GM12878 (cell line): Measurements from ENCODE around the gene KCNQ1. TPM values are rescaled to one million over a fixed set of nuclear protein-coding genes. Genes with fewer than 3 reads are reported as not detected.

ENCODE experiments used
- ATAC-seq: fragments of 200-7000 bp; cut with Tn5 transposase; 3 replicates; pipeline ENCODE4 v1.9.1; 2020; ENCODE audit warnings: mild to moderate bottlenecking, moderate library complexity
- BruUV-seq: library from RNA; stranded (reverse); fragments of 400-500 nt; replicated peaks from 2 replicates; lab custom pipeline; 2021; lab: Mats Ljungman, UMichigan
- CTCF ChIA-PET: fragments of 300-600 bp; sonication (Branson Sonifier 250); formaldehyde crosslinking; extraction: SDS; loops from one replicate; lab custom pipeline; 2021; ENCODE audit warnings: inconsistent platforms; lab: Yijun Ruan, JAX
- POLR2A ChIA-PET: fragments of 350-600 bp; formaldehyde crosslinking; extraction: SDS; loops from one replicate; lab custom pipeline; 2021; ENCODE audit warnings: inconsistent platforms; lab: Charles Lee
- RAD21 ChIA-PET: fragments of 300-600 bp; sonication (Branson Sonifier 250); formaldehyde crosslinking; loops from one replicate; lab custom pipeline; 2023; ENCODE audit warnings: antibody characterized with exemption; ENCODE audit not compliant: unreplicated experiment; lab: Charles Lee
- SMC1A ChIA-PET: fragments of 300-600 bp; sonication (Branson Sonifier 250); formaldehyde crosslinking; loops from one replicate; lab custom pipeline; 2023; ENCODE audit not compliant: unreplicated experiment, uncharacterized antibody; lab: Charles Lee
- DNase-seq: peaks from one replicate; pipeline ENCODE4 v3.0.0-alpha.2; 2011; ENCODE audit warnings: low read depth, low spot score
- FAIRE-seq: peaks from 3 replicates; lab custom pipeline; 2011; peaks lifted over from hg19 to GRCh38; lab: Jason Lieb, UNC
- H2AFZ ChIP-seq: 2 replicates; pipeline ENCODE4 v1.6.0; 2011; ENCODE audit warnings: low read depth, low read length, control low read depth; ENCODE audit not compliant: control insufficient read depth
- H3K27ac ChIP-seq: 2 replicates; pipeline ENCODE4 v1.5.1; 2011; ENCODE audit warnings: control low read depth; ENCODE audit not compliant: control insufficient read depth, insufficient read depth
- H3K27me3 ChIP-seq, 2 experiments: replicated peaks in 1 of 2; 2 replicates each; pipeline versions ENCODE4 v1.6.0 to v1.6.1; 2011; ENCODE audit warnings: low read length in 1 of 2; ENCODE audit not compliant: control insufficient read depth in 2 of 2, insufficient read depth in 2 of 2
- H3K36me3 ChIP-seq, 2 experiments: 2 replicates each; pipeline ENCODE4 v1.5.1; 2011; ENCODE audit warnings: low read length in 1 of 2; ENCODE audit not compliant: control insufficient read depth in 2 of 2, insufficient read depth in 2 of 2
- H3K4me1 ChIP-seq: 2 replicates; pipeline ENCODE4 v1.6.1; 2011; ENCODE audit warnings: mild to moderate bottlenecking, low read length, moderate library complexity, mixed read lengths; ENCODE audit not compliant: control insufficient read depth, insufficient read depth
- H3K4me2 ChIP-seq: 2 replicates; pipeline ENCODE4 v1.6.0; 2011; ENCODE audit warnings: control low read depth; ENCODE audit not compliant: control insufficient read depth, insufficient read depth
- H3K4me3 ChIP-seq: fragments of 200-600 bp; sonication (generic); 2 replicates; pipeline ENCODE4 v1.5.1; 2016
- H3K79me2 ChIP-seq: 2 replicates; pipeline ENCODE4 v1.6.0; 2011; ENCODE audit warnings: low read length; ENCODE audit not compliant: control insufficient read depth, insufficient read depth
- H3K9ac ChIP-seq: 2 replicates; pipeline ENCODE4 v1.8.0; 2011; ENCODE audit warnings: low read length, control low read depth, mixed read lengths; ENCODE audit not compliant: control insufficient read depth, insufficient read depth
- H3K9me3 ChIP-seq: replicated peaks from 3 replicates; pipeline ENCODE4 v1.5.1; 2011; ENCODE audit warnings: mild to moderate bottlenecking, low read length; ENCODE audit not compliant: control insufficient read depth, insufficient read depth
- H4K20me1 ChIP-seq: 2 replicates; pipeline ENCODE4 v1.6.0; 2011; ENCODE audit not compliant: control insufficient read depth, insufficient read depth
- CHD2 ChIP-seq: IDR thresholded peaks from 2 replicates; pipeline ENCODE4 v1.6.1; 2011; ENCODE audit warnings: low read depth, low read length, improper control_type of control experiment, borderline replicate concordance
- HSF1 ChIP-seq: fragments of 150-350 bp; IDR thresholded peaks from 2 replicates; pipeline ENCODE4 v1.6.1; 2014; ENCODE audit warnings: mild to moderate bottlenecking, low read depth, low read length
- WGBS: methylation state at CpG from one replicate; pipeline ENCODE4 v1.1.6; 2016; ENCODE audit warnings: low lambda C conversion rate; ENCODE audit not compliant: insufficient replicate concordance, insufficient coverage; ENCODE audit errors: missing lambda C conversion rate; 5-methylcytosine and 5-hydroxymethylcytosine counted together
- in situ Hi-C: fragments of 300-500 bp; cut with MboI; formaldehyde crosslinking; loops from 9 replicates; pipeline ENCODE4 v1.14.3; 2018; ENCODE audit warnings: mixed read lengths
- intact Hi-C: fragments of 100-400 bp; cut with micrococcal nuclease; formaldehyde crosslinking; loops from one replicate; pipeline ENCODE4 v1.14.2; 2022; ENCODE audit not compliant: unreplicated experiment
- polyA plus RNA-seq, 11 experiments: library from polyadenylated mRNA; depleted of rRNA in 4 of 11; unstranded in 6 of 11; stranded (reverse) in 5 of 11; fragments of >200 nt; fragmentation: Nextera tagmentation in 4 of 11; fragmentation: Illumina TruSeq in 1 of 11; extraction: Ambion mirVana in 4 of 11; extraction: Trizol in 1 of 11; gene quantifications; 1 replicate in 1 of 11; 2 replicates in 10 of 11; pipeline versions ENCODE4 v1.2.1 to v1.2.3, GENCODE V29; 2011 to 2016; ENCODE audit warnings: inconsistent platforms in 2 of 11, missing spikeins in 2 of 11, low read depth in 1 of 11
- total RNA-seq, 4 experiments: library from RNA; depleted of rRNA in 3 of 4; stranded (reverse); fragments of >200 nt in 3 of 4; fragmentation: Illumina TruSeq in 1 of 4; extraction: Trizol in 1 of 4; gene quantifications; 2 replicates each; pipeline versions ENCODE4 v1.2.1 to v1.2.3, GENCODE V29; 2013 to 2021

KCNQ1 gene
- total and polyA plus RNA-seq, 10 of the 15 experiments (the other 5 are each of a cell fraction or from before 2014, with no cell fraction given): 0.03 to 0.15 (median 0.12) TPM; not detected in 7

- Histone ChIP-seq H2AFZ (no peak overlapping the region), H3K79me2 (no peaks in the 10 kb centered on the region), H3K27ac (no peak overlapping the region), H3K4me3 (no peak overlapping the region), H3K9ac (no peak overlapping the region), H3K27me3 (no peaks in the 10 kb centered on the region), H3K4me1 (no peaks in the 10 kb centered on the region), H4K20me1 (no peaks in the 10 kb centered on the region), H3K4me2 (no peak overlapping the region), H3K9me3 (no peaks in the 10 kb centered on the region), H3K36me3 (no peaks in the 10 kb centered on the region)
- intact Hi-C loops: no loop called here
- FAIRE-seq (no peak), DNase-seq (no peak), ATAC-seq (no peak)
- ChIA-PET SMC1A (no interaction called here), CTCF (no interaction called here), RAD21 (no interaction called here), POLR2A (no interaction called here)
- no peak for TF ChIP-seq HSF1
- BruUV-seq: no TSS peak
- in situ Hi-C loops: loop anchor here (5.0 kb wide), 1 partner anchor 50 kb away; no protein-coding TSS in a partner anchor
- WGBS: 46% methylated on average over 24 of the region's 26 CpGs
Observed at GRCh38 chr11:2517386-2518064, 72.7 kb downstream of the KCNQ1 start.

- DNase-seq: no peak
- in situ Hi-C loops (loop anchor here (5.0 kb wide), 1 partner anchor 51 kb away; no protein-coding TSS in a partner anchor), intact Hi-C loops (no loop called here)
- ChIA-PET CTCF (interaction anchor here (0.8 kb wide), 1 partner anchor 371 kb away, joined by 3 read pairs; no protein-coding TSS in a partner anchor), POLR2A (no interaction called here), RAD21 (no interaction called here), SMC1A (no interaction called here)
- Histone ChIP-seq H3K4me3 (no peak overlapping the region), H2AFZ (no peak overlapping the region), H3K79me2 (no peaks in the 10 kb centered on the region), H3K4me1 (no peaks in the 10 kb centered on the region), H3K27ac (no peak overlapping the region), H4K20me1 (no peaks in the 10 kb centered on the region), H3K27me3 (no peaks in the 10 kb centered on the region), H3K9ac (no peak overlapping the region), H3K4me2 (no peak overlapping the region), H3K9me3 (no peaks in the 10 kb centered on the region), H3K36me3 (no peaks in the 10 kb centered on the region)
- no peak for FAIRE-seq
- ATAC-seq: no peak
- TF ChIP-seq CHD2: no peak
- no TSS peak for BruUV-seq
- 35% methylated on average over 24 of the region's 24 CpGs for WGBS
Observed at GRCh38 chr11:2518111-2518982, 73.5 kb downstream of the KCNQ1 start.
